H7 (cell line): Measurements from ENCODE around the gene BPI. TPM values are rescaled to one million over a fixed set of nuclear protein-coding genes. Genes with fewer than 3 reads are reported as not detected.
"Not testable (repeated sequence)": the region's sequence is repeated elsewhere in the genome, so short reads cannot be mapped to it uniquely, and the experiment has no call there.

Experiments
- DNase-seq: peaks from one replicate; pipeline ENCODE4 v3.0.0; 2012
- H3K27me3 ChIP-seq: 2 replicates; pipeline ENCODE4 v1.6.0; 2011; ENCODE audit warnings: mild to moderate bottlenecking, low read length; ENCODE audit not compliant: control insufficient read depth, insufficient read depth
- H3K36me3 ChIP-seq: replicated peaks from 2 replicates; pipeline ENCODE4 v1.5.1; 2011; ENCODE audit warnings: low read length; ENCODE audit not compliant: control insufficient read depth, insufficient read depth
- H3K4me3 ChIP-seq: 2 replicates; pipeline ENCODE4 v1.5.1; 2011; ENCODE audit warnings: low read depth, mild to moderate bottlenecking, control low read depth, low read length, moderate library complexity; ENCODE audit not compliant: insufficient read depth
- total RNA-seq: library from RNA; depleted of rRNA; stranded (reverse); fragments of >200 nt; shearing (Covaris generic); gene quantifications from 2 replicates; pipeline ENCODE4 v1.2.3, GENCODE V29; 2014

BPI gene
- total RNA-seq, 1 experiment from 2014 or later: not detected

DNA sequence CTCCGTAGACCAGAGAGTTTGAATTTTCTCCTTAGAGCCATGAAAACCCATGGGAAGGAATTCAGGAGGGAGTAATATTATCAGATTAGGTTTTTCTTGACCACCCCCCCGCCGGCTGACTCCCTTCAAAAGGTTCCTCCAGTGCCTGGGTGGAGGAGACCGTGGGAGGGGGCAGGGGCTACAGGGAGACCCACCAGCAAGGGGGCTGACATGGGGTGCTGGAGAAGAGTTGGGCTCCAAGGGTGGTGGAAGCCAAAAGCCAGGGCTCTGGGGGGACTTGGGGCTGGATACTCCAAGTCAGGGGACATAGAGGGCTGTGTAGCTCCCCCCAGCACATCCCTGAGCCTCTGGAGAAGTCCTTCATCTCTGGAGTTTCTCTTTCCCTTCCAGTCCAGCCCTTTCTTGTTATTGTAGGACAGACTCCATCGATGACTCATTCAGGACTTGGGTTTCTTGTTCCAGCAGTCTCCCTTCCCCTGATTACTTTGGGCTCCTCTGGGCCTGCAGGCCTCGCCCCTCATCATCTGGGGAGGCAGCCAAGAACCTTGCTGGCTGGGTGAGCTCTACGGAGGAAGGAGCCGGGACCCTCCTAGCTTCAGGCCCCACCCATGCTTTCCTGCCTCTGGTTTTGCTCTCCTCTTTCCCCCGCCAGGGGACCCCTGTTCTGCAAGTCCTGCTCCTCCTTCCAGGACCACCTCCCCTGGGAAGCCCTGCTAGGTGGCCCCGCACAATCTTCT, 32.9 kb upstream of the BPI start:
- no peak for DNase-seq
- Histone ChIP-seq H3K27me3 (no peaks in the 10 kb centered on the region), H3K4me3 (no peak overlapping the region), H3K36me3 (no peaks in the 10 kb centered on the region)

DNA sequence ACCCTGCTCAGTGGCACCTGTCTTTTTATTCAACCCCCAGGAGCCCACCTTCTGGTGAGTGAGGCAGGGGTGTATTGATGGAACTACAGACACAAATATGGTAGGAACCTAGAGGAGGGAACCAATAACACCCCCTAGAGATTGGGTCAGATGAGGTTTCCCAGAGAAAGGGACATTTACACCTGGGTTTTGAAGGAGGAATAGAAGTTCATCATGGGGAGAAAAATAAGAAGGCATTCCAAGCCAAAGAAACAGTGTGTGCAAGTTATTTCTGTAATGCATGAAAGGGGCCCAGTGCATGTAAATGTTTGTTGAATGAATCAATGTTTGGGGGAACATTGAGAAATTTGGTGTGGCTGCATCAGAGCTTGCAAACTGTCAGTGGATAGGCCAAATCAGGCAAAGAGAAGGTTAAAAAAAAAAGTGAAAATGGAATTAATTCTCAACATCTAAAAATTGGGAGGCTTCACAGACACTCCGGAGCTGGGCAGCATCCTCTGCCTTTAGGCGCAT, 32.3 kb upstream of the BPI start:
- no peaks in the 10 kb centered on the region for H3K27me3 ChIP-seq
- DNase-seq: no peak

DNA sequence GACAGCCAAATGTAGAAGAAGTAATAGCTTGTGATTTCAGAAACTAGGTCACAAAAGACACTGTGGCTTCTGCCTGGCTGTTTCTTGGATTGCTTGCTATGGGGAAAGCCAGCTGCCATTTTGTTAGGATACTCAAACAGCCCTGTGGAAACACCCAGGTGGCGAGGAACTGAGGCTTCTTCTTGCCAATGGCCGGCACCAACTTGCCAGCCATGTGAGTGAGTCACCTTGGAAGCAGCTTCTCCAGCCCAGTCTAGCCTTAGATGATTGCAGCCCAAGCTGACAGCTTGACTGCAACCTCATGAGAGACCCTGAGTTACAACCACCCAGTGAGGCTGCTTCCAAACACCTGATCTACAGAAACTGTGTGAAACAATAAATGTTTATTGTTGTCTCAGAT, 31.6 kb upstream of the BPI start:
- Histone ChIP-seq H3K4me3 (no peak overlapping the region), H3K36me3 (no peaks in the 10 kb centered on the region), H3K27me3 (no peaks in the 10 kb centered on the region)
- DNase-seq: no peak

More for the DNA sequence above, 32.3 kb upstream of the BPI start:
- Histone ChIP-seq H3K36me3 (no peaks in the 10 kb centered on the region), H3K4me3 (no peak overlapping the region)

DNA sequence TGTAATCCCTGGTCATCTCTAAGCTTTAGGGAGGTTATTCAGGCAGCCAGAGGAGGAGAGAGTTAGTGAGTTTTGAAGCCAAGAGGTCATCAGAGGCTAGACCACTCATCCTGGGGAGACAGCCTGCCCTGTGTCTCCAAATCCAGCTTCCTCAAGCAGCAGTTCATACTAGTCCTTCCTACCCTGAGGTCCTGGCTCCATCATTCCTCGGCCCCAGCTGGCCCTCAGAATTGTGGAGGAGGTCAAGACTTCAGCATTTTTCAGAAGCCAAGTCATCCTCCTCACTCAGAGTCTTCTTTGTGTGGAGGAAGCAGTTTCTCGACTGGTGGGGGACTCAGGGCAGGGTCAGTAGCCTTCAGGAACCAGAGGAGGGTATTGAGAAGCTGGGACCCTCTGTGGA, 31.0 kb upstream of the BPI start:
- DNase-seq: no peak

DNA sequence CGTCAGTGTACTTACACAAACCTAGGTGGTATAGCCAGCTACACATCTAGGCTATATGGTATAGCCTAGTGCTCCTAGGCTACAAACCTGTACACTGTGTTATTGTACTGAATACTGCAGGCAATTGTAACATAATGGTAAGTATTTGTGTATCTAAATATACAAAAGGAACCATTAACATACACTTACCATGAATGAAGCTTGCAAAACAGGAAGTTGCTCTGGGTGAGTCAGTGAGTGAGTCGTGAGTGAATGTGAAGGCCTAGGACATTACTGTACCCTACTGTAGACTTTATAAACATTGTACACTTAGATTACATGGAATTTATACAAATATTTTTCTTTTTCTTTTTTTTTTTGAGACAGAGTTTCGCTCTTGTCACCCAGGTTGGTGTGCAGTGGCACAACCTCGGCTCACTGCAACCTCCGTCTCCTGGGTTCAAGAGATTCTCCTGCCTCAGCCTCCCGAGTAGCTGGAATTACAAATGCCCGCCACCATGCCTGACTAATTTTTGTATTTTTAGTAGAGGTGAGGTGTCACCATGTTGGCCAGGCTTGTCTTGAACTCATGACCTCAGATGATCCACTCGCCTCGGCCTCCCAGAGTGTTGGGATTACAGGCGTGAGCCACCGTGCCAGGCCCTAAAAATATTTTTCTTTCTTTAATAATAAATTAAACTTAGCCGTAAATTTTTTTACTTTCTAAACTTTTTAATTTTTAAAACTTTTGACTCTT, 28.0 kb upstream of the BPI start:
- no peak overlapping the region for H3K4me3 ChIP-seq
- no peaks in the 10 kb centered on the region for H3K36me3 ChIP-seq
- no peaks in the 10 kb centered on the region for H3K27me3 ChIP-seq
- no peak for DNase-seq

More for the DNA sequence above, 31.0 kb upstream of the BPI start:
- Histone ChIP-seq H3K27me3 (no peaks in the 10 kb centered on the region), H3K4me3 (no peak overlapping the region), H3K36me3 (no peaks in the 10 kb centered on the region)

DNA sequence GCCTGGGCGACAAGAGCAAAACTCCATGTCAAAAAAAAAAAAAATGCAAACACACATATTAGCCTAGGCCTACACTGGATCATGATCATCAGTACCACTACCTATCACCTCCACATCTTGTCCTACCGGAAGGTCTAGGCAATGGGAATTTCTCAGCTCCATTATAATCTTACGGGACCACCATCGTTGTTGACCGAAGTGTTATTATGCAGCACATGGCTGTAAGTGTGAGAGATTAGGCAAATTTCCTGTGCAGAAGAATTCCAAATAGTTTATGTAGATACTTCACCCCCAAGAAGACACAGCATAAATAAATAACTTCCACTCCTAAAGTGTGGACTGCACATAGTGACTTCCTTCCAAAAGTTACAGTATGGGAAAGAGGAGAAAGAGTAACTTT, 26.7 kb upstream of the BPI start:
- no peaks in the 10 kb centered on the region for H3K27me3 ChIP-seq
- H3K4me3 ChIP-seq: no peak overlapping the region
- no peaks in the 10 kb centered on the region for H3K36me3 ChIP-seq
- no peak for DNase-seq

DNA sequence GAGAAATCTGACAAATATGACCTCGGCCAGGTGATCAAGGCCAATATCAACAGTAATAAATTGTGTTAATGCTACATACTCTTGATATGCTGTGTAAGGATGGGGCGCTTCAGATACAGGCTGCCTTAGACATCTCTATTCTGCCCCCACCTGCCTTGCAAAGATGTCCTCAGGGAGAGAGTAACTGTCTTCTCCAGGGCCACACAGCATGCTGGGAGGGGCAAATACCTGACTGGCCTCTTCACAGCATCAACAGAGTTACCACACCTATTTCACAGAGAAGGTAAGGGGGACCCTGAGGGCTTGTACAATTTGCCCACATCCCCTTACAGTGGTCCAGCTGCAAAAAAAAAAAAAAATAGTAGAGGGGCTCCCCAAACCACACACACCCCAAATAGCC, 26.3 kb upstream of the BPI start:
- no peak for DNase-seq
- H3K4me3 ChIP-seq: no peak overlapping the region
- H3K36me3 ChIP-seq: no peaks in the 10 kb centered on the region
- no peaks in the 10 kb centered on the region for H3K27me3 ChIP-seq

DNA sequence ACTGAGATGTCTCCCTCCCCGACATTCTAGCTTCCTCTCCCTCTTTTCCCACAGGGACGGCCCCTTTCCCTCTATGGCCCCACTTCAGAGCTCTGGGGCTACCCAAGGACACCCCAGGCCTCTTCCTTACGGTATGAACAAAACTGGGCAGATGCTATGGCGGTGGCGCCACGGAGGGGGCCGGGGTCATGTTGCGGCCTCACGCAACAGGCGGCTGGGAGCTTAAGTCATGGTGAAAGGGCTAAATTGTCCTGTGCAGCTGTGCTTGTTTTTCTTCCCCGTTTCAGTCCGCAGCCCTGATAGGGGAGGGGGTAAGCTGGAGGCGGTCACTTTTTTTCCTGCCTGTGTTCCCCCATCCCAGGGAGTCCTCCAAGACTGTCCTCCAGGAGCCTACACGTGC, 25.8 kb upstream of the BPI start:
- H3K27me3 ChIP-seq: no peaks in the 10 kb centered on the region
- peak; percentile 52 for DNase-seq
- no peak overlapping the region for H3K4me3 ChIP-seq
- no peaks in the 10 kb centered on the region for H3K36me3 ChIP-seq

DNA sequence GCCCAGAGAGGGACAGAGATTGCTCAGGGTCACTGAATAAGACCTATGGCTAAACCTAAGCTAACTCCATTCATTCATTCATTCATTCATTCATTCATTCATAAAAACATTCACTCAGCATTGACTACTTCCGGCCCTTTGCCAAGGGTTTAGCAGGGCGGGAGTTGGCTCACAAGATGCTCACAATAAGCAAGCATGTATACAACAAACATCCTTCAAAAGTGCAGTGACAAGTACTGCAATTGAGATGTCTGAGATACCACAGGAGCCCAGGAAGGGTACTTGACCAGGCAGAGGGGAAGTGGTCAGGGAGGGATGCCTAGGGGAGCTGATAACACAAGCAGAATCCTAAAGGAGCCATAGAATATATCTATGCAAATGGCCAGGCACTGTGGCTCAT, 25.2 kb upstream of the BPI start:
- no peak overlapping the region for H3K4me3 ChIP-seq
- H3K36me3 ChIP-seq: no peaks in the 10 kb centered on the region
- DNase-seq: no peak
- H3K27me3 ChIP-seq: no peaks in the 10 kb centered on the region

DNA sequence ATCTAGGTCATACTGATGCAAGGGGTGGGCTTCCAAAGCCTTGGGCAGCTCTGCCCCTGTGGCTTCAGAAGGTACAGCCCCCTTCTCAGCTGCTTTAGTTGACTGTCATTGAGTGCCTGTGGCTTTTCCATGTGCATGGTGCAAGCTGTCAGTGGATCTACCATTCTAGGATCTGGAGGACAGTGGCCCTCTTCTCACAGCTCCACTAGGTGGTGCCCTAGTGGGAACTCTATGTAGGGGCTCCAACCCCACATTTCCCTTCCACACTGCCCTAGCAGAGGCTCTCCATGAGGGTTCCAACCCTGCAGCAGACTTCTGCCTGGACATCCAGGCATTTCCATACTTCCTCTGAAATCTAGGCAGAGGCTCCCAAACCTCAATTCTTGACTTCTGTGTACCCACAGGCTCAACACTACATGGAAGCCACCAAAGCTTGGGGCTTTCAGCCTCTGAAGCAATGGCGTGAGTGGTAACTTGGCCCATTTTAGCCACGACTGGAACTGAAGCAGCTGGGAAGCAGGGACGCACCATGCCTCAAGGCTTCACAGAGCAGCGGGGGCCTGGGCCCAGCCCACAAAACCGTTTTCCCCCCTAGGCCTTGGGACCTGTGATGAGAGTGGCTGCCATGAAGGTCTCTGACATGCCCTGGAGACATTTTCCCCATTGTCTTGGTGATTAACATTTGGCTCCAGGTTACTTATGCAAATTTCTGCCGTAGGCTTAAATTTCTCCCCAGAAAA, 22.6 kb upstream of the BPI start:
- not testable (repeated sequence) for H3K27me3 ChIP-seq, DNase-seq, H3K4me3 ChIP-seq, H3K36me3 ChIP-seq

DNA sequence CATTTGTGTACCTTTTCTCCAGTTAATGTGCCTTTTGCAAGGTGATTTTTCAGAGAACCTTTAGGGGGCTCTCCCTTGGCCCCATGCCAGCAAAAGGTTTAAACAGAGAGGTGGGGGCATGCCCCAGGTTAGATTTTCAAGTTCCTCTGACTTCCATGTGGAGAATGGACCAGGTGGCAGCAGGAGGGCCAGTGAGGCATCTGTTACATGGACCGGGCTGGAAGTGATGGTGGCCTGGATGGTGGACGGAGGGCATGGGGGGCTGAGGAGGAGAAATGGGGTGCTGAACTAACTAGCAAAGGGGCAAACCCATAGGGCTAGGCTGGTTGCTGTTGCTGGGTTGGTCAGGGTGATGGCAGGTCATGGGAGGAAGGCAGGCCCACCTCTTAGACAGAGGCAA, 20.7 kb upstream of the BPI start:
- Histone ChIP-seq H3K27me3 (no peaks in the 10 kb centered on the region), H3K4me3 (no peak overlapping the region), H3K36me3 (no peaks in the 10 kb centered on the region)
- no peak for DNase-seq

DNA sequence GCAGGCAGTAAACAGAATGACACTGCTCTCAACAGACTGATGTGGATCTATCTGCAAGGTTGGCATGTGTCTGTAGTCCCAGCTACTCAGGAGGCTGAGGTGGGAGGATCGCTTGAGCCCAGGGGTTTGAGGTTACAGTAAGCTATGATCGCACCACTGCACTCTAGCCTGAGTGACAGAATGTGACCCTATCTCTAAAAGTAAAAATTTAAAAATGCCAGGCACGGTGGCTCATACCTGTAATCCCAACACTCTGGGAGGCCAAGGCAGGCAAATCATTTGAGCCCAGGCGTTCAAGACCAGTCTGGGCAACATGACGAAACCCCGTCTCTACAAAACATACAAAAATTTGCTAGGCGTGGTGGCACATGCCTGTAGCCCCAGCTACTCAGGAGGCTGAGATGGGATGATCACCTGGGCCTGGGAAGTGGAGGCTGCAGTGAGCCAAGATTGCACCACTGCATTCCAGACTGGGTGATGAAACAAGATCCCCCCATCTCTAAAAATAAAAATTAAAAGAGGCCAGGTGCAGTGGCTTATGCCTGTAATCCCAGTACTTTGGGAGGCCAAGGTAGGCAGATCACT, 19.8 kb upstream of the BPI start:
- not testable (repeated sequence) for DNase-seq, H3K36me3 ChIP-seq, H3K27me3 ChIP-seq, H3K4me3 ChIP-seq

DNA sequence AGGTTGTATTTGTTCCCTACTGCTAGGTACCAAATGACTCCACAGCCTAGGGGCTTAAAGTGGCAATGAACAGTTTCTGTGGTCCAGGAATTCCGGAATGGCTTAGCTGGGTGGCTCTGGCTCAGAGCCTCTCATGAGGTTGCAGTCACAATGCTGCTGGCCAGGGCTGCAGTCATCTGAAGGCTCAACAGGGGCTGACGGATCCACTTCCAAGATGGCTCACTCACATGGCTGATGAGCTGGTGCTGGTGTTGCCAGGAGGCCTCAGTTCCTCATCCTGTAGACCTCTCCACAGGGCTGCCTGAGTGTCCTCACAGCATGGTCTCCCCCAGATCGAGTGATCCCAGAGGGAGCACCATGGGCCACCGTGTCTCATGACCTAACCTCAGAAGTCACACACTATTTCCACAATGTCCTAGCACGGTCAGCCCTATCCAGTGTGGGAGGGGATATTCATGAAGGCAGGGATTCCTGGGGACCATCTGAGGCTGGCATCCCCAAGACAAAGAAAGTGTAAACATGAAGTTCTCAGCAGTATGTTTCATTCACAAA, 19.0 kb upstream of the BPI start:
- Histone ChIP-seq H3K27me3 (no peaks in the 10 kb centered on the region), H3K4me3 (no peak overlapping the region), H3K36me3 (no peaks in the 10 kb centered on the region)
- DNase-seq: no peak
